HG02981 (cell line): Measurements from ENCODE around the gene BACH2.
A peak's percentile ranks its signal among the peaks of the same experiment; 100 is the strongest.
"Not testable (repeated sequence)": the region's sequence is repeated elsewhere in the genome, so short reads cannot be mapped to it uniquely, and the experiment has no call there.

ENCODE experiments used
- ATAC-seq: cut with Tn5 transposase; IDR thresholded peaks from one replicate; pipeline ENCODE4 v1.9.1; 2021; ENCODE audit warnings: mild to moderate bottlenecking, moderate library complexity; ENCODE audit not compliant: unreplicated experiment

Gene BACH2

GRCh38 chr6:90296341-90297114 lies at the start of gene BACH2:
Gene BACH2 (minus strand): TSS chr6:90296843. CDS start chr6:90008844, 287,999 bp downstream.
- peak; percentile 67 for ATAC-seq

DNA sequence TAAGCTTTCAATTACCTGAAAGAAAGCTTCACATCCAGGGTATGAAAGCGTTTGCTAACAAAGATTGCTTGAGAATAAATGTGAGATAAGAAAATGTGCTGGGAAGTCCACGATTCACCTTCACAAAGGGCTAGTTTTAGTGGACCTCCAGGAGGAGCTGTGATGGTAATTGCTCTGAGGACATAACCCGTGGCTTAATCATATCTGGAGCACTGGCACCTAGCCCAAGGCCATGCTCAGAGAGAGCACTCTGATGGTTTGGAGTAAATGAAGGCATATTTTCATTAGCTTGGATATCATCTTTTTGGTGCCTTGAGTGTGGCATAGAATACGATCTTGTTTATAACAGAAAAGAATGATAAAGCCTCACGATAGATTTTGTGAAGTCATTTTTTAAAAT lies 46.9 kb upstream of the BACH2 start:
- no peak for ATAC-seq

DNA sequence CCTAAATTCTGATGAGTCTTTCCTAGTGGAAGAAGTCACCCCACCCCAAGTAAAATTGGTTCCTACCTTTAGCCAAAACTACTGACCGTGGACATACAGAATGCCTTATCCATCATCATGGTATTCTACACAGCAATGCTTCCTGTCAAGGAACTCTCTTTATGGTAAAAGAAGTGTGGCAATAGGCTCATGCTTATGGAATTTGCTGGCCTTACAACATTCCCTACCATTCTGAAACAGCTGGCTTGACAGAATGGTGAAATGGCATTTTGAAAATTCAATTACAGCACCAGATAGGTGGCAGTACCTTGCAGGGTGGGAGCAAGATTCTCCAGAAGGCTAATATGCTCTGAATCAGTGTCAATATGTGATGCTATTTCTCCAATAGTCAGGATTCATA lies 41.8 kb upstream of the BACH2 start:
- no peak for ATAC-seq

DNA sequence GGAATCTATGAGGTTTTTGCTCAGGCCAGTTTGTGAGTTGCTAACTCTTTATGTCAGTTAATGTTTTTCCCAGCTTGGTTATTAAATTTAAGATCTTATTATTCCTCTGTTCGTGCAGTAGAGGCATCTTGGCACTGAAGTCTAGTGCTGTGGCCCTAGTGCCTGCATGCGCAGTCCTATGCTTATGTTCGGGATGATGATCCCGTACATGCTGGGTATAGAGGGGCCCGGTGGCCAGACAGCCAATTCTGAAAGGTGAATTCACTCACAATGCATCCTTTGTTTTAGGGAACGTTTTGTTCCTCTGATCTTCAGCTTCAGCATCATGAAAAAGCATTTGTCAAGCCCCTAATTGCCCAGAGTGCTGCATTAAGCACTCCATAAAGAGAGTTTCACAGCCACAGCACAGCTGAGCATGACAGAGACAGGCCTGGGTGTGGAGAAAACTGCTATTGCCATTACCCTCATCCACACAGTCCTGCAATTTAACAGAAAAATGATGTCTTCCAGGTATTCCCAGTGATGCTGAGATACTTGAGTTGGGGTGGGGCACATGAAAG lies 39.8 kb upstream of the BACH2 start:
- no peak for ATAC-seq

GRCh38 chr6:90333928-90334327 lies 37.3 kb upstream of the BACH2 start:
- ATAC-seq: no peak

DNA sequence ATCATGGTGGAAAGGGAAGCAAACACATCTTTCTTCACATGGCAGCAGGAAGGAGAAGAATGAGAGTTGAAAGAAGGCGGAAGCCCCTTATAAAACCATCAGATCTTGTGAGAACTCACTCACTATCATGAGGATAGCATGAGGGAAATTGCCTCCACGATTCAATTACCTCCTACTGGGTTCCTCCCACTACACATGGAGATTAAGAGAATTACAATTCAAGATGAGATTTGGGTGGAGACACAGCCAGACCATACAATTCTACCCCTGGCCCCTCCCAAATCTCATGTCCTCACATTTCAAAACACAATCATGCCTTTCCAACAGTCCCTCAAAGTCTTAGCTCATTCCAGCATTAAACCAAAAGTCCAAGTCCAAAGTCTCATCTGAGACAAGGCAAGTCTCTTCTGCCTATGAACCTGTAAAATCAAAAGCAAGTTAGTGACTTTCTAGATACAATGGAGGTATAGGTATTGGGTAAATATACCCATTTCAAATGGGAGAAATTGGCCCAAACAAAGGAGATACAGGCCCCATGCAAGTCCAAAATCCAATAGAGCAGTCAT lies 36.4 kb upstream of the BACH2 start:
- not testable (repeated sequence) for ATAC-seq

DNA sequence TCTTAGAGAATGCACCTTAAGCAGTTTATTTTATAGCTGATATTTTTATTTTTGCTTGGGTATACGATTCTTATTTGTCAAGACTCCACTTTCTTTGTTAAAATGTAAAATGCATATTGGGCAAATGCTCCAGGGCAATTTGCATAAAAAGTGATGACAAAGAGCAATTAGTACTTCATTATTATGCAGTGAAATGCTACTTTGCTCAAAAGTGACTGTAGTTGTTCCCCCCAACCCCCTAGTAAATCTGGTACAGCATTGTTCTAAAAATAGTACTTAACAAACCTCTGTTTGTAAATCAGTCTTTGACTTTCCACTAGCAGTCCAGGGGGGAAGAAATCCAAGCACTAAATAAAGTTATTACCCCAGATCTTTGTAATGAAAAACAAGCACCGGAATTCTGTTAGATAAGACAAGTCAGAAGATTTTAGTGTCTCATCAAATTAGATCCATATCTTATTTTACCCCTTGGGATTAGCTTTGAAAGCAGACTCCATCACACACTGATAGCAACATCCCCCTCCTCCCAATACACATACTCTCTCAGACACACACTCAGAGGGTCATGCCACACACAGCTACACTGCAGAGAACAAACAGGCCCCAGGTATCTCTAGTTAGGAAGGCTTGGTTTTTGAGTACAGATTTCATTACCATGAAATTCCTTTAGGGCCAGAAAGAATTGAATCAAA lies 32.9 kb upstream of the BACH2 start:
- ATAC-seq: no peak

DNA sequence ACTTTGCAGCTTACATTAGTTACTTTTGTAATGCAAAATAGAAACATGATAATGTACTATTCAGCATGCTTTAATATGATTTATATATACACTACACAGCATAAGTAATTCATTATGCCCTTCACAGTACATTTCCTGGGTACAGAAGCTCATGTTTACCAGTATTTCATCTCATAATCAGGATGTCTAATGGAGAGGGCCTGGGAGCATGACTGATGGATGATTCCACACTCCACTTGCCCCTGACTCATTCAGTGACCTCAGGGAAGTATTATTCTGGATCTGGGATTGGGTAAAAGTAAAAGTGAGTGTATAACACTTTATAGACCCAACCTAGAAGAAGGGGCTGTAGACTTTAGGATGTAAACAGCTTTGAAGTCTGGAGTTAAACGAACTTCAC lies 31.4 kb upstream of the BACH2 start:
- ATAC-seq: no peak

DNA sequence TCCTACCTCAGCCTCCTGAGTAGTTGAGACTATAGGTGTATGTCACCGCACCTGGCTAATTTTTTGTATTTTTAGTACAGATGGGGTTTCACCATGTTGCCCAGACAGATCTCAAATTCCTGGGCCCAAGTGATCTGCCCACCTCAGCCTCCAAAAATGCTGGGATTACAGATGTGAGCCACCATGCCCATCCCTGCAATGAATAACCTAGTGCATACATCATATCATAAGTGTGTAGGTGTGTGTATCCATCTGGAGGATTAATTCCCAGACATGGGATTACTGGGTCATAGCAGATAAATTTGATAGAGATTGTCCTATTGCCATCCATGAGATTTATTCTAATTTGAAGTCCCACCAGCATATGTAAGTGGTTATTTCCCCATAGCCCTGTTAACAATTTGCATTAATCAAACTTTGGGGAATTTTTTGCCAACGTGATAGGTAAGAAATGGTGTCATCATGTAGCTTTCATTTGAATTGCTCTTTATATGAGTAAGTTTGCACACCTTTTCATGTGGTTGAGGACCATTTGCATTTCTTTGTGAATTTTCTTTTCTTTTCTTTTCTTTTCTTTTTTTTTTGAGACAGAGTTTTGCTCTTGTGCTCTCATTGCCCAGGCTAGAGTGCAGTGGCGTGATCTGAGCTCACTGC lies 29.9 kb upstream of the BACH2 start:
- ATAC-seq: no peak

- ATAC-seq: no peak
Observed at GRCh38 chr6:90323706-90324105, 27.1 kb upstream of the BACH2 start.

- ATAC-seq: no peak
Observed at GRCh38 chr6:90322976-90323474, 26.4 kb upstream of the BACH2 start.

GRCh38 chr6:90319979-90320685 lies 23.5 kb upstream of the BACH2 start:
- ATAC-seq: no peak

GRCh38 chr6:90319044-90319443 lies 22.4 kb upstream of the BACH2 start:
- no peak for ATAC-seq

GRCh38 chr6:90315986-90316385 lies 19.3 kb upstream of the BACH2 start:
- ATAC-seq: no peak

- ATAC-seq: no peak
Observed at GRCh38 chr6:90315354-90315950, 18.8 kb upstream of the BACH2 start.

GRCh38 chr6:90314514-90314913 lies 17.9 kb upstream of the BACH2 start:
- ATAC-seq: no peak

- ATAC-seq: no peak
Observed at GRCh38 chr6:90311569-90311968, 14.9 kb upstream of the BACH2 start.

DNA sequence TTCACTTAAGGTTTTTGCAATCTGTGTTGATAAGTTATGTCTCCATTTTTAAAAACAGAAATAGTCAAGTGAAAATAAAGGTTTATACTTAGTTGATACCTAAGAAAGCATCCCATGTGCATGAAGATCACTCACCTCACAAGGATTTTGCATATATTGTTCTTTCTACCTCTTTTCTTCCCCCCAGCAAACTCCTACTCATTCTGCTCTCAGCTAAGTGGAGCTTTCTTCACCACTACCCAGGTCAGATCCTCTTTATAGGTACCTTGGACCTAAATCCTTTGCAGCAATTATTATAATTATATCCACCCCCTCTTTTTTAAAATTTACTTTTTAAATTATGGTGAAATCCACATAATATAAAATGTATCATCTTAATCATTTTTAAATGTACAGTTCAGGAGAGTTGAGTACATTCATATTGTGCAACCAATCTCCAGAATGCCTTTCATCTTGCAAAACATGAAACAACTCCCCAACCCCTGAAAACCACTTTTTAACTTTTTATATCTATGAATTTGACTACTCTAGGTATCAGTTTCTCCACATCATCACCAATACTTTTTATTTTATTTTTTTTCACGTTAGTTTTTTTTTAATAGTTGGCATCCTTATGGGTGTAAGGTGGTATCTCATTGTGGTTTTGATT lies 9.3 kb upstream of the BACH2 start:
- no peak for ATAC-seq

- ATAC-seq: peak; percentile 64
Observed at GRCh38 chr6:90304308-90304707, 7.7 kb upstream of the BACH2 start.

DNA sequence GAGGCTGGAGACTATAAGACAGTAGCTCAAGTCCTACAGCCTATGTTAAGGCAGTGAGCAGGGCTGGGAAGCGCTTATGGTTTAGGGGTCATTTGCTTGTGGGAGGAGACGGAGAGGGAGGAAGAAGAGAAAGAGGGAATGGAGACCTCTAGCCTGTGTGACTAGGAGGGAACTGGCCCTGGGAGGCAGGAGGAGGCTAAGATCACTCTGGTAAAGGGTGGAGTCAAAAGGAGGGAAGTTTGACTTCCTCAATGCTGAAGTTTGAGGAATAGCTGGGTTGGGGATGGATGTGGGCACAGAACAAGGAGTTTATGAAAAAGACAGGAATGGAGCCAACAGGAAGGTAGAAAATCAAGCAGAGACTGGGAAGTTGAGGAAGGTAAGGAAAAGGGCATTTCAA lies 6.4 kb upstream of the BACH2 start:
- ATAC-seq: no peak
